ENCODE data around the gene FPR1.

DNA sequence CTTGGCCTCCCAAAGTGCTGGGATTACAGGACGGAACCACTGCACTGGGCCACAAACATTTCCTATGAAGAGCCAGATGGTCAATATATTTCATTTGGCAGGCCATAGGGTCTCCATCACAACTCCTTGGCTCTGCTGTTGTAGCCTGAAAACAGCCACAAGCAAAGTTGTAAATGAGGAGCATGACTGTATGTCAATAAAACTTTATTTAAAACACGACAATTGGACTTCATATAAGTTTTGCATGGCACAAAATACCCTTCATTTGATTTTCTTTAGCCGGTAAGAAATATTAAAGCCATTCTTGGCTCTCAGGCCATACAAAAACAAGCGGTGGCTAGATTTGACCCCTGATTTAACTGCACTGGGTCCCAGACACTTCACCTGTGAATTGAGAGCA, 3.1 kb upstream of the FPR1 start:
- TF ChIP-seq, protein P1, sequence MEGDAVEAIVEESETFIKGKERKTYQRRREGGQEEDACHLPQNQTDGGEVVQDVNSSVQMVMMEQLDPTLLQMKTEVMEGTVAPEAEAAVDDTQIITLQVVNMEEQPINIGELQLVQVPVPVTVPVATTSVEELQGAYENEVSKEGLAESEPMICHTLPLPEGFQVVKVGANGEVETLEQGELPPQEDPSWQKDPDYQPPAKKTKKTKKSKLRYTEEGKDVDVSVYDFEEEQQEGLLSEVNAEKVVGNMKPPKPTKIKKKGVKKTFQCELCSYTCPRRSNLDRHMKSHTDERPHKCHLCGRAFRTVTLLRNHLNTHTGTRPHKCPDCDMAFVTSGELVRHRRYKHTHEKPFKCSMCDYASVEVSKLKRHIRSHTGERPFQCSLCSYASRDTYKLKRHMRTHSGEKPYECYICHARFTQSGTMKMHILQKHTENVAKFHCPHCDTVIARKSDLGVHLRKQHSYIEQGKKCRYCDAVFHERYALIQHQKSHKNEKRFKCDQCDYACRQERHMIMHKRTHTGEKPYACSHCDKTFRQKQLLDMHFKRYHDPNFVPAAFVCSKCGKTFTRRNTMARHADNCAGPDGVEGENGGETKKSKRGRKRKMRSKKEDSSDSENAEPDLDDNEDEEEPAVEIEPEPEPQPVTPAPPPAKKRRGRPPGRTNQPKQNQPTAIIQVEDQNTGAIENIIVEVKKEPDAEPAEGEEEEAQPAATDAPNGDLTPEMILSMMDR (IDR thresholded peaks at IDR 0.05; ENCODE audit: insufficient read depth, low read depth, low read length) = no peak
- TF ChIP-seq EZH2 (IDR thresholded peaks at IDR 0.05; ENCODE audit: insufficient read depth, low read length) = no peak
